GM19351 (cell line): ENCODE results near the gene SPNS2.

Experiments used
- ATAC-seq: cut with Tn5 transposase; IDR thresholded peaks from one replicate; pipeline ENCODE4 v1.9.1; 2021; ENCODE audit warnings: mild to moderate bottlenecking, moderate library complexity; ENCODE audit not compliant: unreplicated experiment

Gene SPNS2

GRCh38 chr17:4535667-4536258 is 37.1 kb downstream of the SPNS2 start:
- ATAC-seq, result no peak

DNA sequence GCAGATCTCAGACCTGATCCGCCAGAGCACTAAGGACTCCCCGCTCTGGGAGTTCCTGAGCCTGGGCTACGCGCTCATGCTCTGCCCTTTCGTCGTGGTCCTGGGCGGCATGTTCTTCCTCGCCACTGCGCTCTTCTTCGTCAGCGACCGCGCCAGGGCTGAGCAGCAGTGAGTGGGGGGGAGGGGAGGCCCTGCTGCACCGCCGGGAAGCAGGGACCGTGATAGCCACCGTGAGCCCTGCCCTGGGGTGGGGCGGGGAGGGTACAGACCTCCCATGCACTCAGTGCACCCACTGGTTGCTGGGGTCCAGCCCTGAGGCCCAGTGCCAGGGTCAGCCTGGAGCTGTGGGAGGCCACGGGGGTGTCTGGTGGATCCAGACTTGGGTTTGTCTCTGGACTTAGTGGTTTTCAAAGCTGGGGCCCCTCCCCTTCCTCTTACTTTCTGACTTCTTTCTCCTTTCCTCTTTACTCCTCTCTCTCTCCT is 37.6 kb downstream of the SPNS2 start:
- ATAC-seq, result no peak

DNA sequence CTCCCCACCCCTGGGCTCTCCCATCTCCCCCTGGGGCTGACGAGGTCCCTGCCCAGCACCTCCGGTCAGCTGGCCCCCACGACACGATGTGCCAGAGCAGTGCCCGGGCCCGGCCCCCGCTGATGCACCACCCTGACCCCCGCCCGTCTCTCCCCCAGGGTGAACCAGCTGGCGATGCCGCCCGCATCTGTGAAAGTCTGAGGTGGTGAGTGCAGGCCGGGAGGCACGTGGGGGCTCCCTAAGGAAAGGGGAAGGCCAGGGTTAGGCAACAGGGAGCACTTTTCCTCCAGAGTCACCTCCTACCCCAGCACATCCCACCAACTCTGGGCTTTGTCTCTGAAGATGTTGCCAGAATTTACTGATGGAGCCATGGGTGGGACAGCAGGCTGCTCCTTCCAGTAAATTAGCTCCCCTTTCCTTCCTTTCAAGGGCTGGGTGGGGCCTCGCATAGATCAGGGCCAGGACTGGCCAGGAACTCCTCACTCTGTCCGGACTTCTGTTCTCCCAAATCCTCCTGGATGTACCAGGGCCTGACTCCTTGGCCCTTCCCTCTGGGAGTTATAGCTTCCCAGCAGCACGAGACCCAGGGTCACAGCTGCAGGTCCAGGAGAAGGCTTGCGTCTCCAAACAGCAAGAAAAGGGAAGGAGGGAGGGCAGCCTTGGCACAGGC is 38.2 kb downstream of the SPNS2 start:
- no peak for ATAC-seq

DNA sequence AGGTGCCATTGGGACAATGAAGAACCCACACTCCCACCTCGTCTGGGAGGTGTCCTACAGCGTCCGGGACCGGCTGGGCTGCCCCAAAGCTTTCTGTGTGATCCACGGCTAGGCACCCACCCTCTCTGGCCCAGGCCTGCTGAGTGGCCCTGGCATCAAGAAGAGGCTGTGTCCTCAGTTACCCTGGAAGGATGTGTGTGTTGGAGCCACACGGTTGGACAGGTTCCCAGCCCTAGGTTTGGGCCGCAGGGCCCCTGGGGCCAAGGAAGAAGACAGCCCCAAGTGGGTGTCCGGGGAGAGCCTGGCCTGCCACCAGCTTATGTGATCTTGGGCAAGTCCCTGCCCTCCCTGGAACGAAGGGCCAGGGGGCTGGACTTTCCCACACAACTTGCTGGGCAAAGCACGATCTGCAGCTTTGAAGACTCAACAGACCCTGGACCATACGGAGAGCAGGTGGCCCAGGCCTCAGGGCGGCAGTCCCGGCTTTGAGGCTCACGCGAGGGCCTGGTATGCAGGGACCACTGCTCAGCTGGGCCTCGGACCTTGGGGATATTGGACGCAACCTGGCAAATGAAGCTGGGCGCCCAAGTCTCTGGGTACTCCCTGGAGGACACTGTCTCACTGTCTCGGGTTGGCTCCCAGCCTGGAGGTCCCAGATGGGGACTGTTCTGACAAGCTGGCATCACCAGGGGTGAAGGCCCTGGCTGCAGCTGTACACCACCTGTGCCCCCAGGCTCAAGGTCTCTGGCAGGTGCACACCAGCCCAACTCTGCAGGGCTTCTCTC is 39.0 kb downstream of the SPNS2 start:
- no peak for ATAC-seq

GRCh38 chr17:4538236-4539002 is 39.7 kb downstream of the SPNS2 start:
- no peak for ATAC-seq

- no peak for ATAC-seq
Observed at GRCh38 chr17:4539025-4539424, 40.3 kb downstream of the SPNS2 start.

GRCh38 chr17:4539576-4540223 is 41.0 kb downstream of the SPNS2 start:
- no peak for ATAC-seq

DNA sequence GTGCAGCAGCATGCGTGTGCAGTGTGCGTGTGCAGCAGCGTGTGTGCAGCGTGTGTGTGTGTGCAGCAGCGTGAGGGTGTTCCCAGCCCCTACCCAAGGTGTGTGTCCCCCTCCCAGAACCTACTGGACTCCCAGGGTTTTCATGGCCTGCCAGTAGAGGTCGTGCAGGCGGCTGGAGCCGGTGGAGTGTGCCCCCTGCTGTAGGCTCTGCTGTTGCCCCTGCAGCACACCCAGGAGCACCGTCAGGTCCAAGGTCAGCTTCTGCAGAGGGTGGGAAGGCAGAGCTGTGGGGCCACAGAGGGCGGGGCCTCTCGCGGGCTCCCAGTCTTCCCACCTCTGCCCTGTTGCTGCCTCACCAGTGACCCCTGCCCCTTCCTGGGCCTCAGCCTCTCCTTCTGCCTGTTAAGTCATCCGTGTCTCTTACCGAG is 41.6 kb downstream of the SPNS2 start:
- ATAC-seq, result no peak

GRCh38 chr17:4540687-4541327 is 42.1 kb downstream of the SPNS2 start:
- ATAC-seq, result no peak

- no peak for ATAC-seq
Observed at GRCh38 chr17:4541328-4542002, 42.8 kb downstream of the SPNS2 start.

DNA sequence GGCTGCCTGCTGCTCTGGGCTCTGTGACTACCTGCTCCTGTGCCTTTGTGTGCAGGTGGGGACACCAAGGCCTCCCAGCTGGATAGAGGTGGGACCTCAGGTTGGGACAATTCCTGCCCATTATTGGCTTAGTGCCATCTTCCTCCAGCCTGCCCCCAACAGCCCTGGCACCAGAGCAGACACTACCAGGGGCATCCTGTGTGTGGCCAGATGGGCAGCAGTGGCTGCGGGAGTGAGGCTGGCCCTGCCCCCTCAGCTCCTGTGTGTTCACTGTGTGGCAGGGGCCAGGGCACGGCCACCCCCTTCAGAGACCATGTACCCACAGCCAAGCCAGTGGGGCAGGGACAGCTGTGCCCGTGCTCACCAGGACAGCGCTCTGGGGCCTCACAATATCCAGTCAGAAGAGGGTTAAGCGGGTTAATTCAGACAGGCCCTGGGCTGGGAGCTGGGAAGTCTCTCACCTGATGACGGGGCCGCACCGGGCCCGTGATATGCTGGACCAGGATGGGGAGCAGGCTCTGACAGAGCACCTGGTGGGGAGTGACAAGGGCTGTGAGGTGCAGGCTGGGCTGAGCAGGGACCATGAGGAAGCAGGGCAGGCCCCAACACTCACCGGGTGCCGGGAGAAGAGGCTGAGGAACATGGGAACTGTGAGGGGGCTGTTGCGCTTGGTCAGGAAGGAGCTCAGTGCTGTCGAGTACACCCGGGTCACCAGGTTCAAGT is 43.5 kb downstream of the SPNS2 start:
- no peak for ATAC-seq

DNA sequence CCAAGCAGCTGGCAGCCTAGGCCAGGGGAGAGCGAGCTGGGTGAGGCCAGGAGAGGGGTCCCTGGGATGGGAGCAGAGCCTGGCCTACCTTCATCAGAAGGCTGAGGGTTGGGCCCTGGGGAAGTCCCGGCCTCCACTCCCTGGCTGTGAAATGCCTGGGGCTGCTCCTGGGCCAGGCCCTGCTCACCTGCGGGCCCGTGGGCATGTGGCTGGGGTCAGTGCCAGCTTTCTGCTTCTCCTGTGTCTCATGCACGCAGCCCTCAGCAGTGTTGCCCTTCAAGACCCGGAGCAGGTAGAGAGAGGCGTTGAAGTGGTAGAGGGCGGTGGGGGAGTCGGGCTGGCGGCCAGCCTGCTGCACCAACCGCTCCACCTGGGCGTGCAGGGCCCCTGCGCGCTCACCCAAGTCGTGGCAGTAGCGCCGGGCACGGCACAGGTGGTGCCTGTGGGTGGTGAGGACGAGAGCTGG is 44.1 kb downstream of the SPNS2 start:
- no peak for ATAC-seq

GRCh38 chr17:4543557-4544026 is 44.9 kb downstream of the SPNS2 start:
- no peak for ATAC-seq

DNA sequence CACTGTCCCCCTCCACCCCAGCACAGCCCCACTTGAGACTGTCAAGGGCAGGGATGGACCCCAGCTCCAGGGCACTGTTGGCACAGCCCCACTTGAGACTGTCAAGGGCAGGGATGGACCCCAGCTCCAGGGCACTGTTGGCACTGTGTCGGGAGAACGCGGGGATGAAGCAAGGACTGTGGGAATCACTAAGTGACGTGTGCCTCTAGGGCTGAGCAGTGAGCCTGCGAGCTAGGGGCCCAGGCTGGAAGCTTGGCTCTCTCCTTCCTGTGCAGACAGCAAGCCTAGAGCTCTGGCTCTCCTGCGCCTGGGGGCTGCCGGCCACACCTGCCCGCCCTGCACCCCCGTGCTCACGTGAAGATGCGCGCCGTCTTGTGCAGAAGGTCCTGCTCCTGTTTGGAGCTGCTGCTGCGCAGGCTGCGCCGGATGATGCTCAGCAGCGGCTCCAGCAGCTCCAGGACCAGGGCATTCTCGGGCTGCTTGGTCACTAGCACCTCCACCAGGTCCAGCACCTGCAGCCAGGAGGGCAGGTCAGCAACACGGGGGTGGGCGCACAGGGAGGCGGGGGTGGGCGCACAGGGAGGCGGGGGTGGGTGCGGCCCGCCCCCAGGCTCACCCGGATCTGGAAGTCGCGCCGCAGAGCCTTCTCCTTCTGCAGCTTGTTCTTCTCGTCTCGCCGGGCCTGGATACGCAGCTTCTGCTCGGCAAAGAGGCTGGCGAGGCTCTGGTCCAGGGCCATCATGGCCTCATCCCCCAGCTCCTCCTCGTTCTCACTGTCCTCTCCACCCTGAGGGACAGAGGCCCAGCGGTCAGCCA is 45.7 kb downstream of the SPNS2 start:
- ATAC-seq, result no peak

GRCh38 chr17:4544951-4545216 is 46.2 kb downstream of the SPNS2 start:
- no peak for ATAC-seq

DNA sequence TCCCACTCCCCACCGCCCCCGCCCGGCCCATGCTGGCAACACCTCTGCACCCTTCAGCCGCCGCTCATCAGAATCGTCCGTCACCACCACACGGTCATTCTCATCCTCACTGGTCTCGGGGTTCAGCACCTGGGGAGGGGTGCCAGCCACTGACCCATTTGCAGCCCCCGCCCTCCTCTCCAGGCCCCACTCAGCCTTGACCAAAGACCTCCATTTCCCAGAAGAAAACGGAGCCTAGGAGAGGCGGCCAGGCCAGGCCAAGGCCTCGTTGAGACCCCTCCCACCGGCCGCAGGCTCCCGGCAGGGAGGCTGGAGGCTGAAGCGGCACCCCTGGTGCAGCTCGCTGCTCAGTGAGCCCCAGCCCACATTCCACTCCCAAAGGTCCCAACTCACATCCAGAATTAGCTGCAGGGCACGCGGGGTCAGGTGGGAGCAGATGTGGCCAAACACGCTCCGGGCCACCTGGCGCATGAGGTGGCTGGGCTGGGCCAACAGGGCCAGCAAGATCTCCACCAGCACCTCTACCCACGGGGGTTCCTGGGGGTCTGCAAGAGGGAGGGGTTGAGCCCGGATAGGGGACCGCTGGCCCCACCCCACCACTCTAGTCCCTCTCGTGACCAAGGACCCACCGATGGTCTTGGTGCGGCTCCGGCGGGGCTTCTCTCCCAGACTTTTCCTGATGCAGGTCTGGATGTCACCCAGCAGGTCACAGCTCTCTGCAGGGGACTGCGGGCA is 46.7 kb downstream of the SPNS2 start:
- no peak for ATAC-seq

DNA sequence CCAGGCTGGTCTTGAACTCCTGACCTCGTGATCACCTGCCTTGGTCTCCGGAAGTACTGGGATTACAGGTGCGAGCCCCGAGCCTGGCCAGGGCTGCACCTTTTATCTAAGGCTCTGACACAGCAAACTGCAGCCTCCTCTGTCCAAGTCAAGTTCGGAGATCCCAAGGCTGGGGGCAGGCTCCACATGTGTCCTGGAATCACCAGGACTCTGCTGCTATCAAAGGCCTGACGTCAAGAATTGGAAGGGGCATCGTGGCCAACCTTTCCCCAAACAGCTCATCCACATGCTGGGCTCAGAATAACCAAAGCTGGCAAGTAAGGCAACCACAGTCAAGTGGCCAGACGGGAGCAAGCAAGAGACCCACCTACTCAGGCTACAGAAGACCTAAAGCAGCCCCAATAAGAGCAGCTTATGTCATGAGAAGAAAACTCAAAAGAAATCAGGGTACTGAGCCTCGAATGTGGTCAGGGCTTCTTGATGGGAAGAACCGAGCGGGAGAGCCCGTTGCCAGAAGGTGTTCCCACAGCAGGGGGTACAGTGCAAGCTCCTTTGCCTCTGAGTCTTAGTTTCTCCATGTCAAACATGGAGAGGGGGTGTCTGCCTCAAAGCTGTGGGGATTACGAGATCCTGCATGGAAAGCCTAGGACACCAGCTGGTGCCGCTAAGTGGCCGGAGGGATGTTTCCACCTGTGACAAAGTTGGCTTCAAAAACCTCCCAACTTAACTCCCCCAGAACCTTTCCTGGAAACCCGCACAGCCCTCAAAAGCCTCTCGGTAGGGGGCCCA is 48.6 kb downstream of the SPNS2 start:
- ATAC-seq, result no peak
